ENCODE results near the gene SETD3.

GRCh38 chr14:99522025-99522401 lies 41.4 kb upstream of the SETD3 start:
- TF ChIP-seq EZH2 (IDR thresholded peaks at IDR 0.05; ENCODE audit: low read depth, unreplicated experiment) (no peak), CTCF (conservative IDR thresholded peaks at IDR 0.05; ENCODE audit: low read depth in 2 of 2) (no peak), POLR2AphosphoS5 (IDR thresholded peaks at IDR 0.05; ENCODE audit: low read depth) (no peak), EZH2phosphoT487 (IDR thresholded peaks at IDR 0.05; ENCODE audit: unreplicated experiment) (no peak)
